Mammary epithelial cell (primary cell): ENCODE data around the gene KLF11.

Experiments used
- CTCF ChIP-seq, 2 donors: IDR thresholded peaks in 1 of 2; conservative IDR thresholded peaks in 1 of 2; 2 replicates each; pipeline ENCODE4 v1.5.1; 2011 to 2012; ENCODE audit warnings: inconsistent platforms in 2 of 2, low read length in 2 of 2, mild to moderate bottlenecking in 2 of 2, control low read depth in 1 of 2, low read depth in 1 of 2; ENCODE audit not compliant: insufficient read depth in 1 of 2; ENCODE audit errors: extremely low read depth in 1 of 2
- EZH2 ChIP-seq: IDR thresholded peaks from 2 replicates; pipeline ENCODE4 v1.6.1; 2012; ENCODE audit warnings: low read length, inconsistent platforms, borderline replicate concordance

GRCh38 chr2:10009271-10009810 lies 34.0 kb upstream of the KLF11 start:
- TF ChIP-seq EZH2 = no peak
- TF ChIP-seq CTCF (conservative IDR thresholded peaks at IDR 0.05 in 1 of 2, IDR thresholded peaks at IDR 0.05 in 1 of 2; ENCODE audit: extremely low read depth in 1 of 2, insufficient read depth in 1 of 2, low read depth in 1 of 2, low read length in 2 of 2) = no peak
